GM19452 (cell line): ENCODE data around the gene BRCA2.

ENCODE experiments used
- ATAC-seq: cut with Tn5 transposase; IDR thresholded peaks from one replicate; pipeline ENCODE4 v1.9.1; 2021; ENCODE audit not compliant: unreplicated experiment

BRCA2 gene

GRCh38 chr13:32315238-32316027 lies at the start of gene BRCA2, which contains the start of gene ZAR1L:
Gene BRCA2 (plus strand): TSS chr13:32315508. CDS start chr13:32316461, 953 bp downstream.
Gene ZAR1L (minus strand): TSS chr13:32315363. CDS start chr13:32311925, 3,438 bp downstream.
- peak; percentile 93 for ATAC-seq

GRCh38 chr13:32265726-32266125 lies 49.6 kb upstream of the BRCA2 start:
- no peak for ATAC-seq

GRCh38 chr13:32266130-32266529 lies 49.2 kb upstream of the BRCA2 start:
- no peak for ATAC-seq

GRCh38 chr13:32267836-32268439 lies 47.4 kb upstream of the BRCA2 start:
- peak; percentile 83 for ATAC-seq

- no peak for ATAC-seq
Measured at GRCh38 chr13:32272021-32272683, 43.2 kb upstream of the BRCA2 start.

GRCh38 chr13:32277839-32278238 lies 37.5 kb upstream of the BRCA2 start:
- no peak for ATAC-seq

- ATAC-seq: no peak
Measured at GRCh38 chr13:32278426-32278825, 36.9 kb upstream of the BRCA2 start.

- no peak for ATAC-seq
Measured at GRCh38 chr13:32281096-32281495, 34.2 kb upstream of the BRCA2 start.

GRCh38 chr13:32282096-32282711 lies 33.1 kb upstream of the BRCA2 start:
- no peak for ATAC-seq

- ATAC-seq: no peak
Measured at GRCh38 chr13:32284927-32285632, 30.2 kb upstream of the BRCA2 start.

- ATAC-seq: no peak
Measured at GRCh38 chr13:32285633-32285965, 29.7 kb upstream of the BRCA2 start.

GRCh38 chr13:32297206-32297605 lies 18.1 kb upstream of the BRCA2 start:
- ATAC-seq: no peak

GRCh38 chr13:32298695-32299094 lies 16.6 kb upstream of the BRCA2 start:
- ATAC-seq: no peak

GRCh38 chr13:32299893-32300292 lies 15.4 kb upstream of the BRCA2 start:
- no peak for ATAC-seq

GRCh38 chr13:32300406-32300805 lies 14.9 kb upstream of the BRCA2 start:
- no peak for ATAC-seq

- ATAC-seq: no peak
Measured at GRCh38 chr13:32300920-32301319, 14.4 kb upstream of the BRCA2 start.

- no peak for ATAC-seq
Measured at GRCh38 chr13:32302461-32302860, 12.8 kb upstream of the BRCA2 start.

GRCh38 chr13:32305646-32306045 lies 9.7 kb upstream of the BRCA2 start:
- no peak for ATAC-seq

- peak; percentile 17 for ATAC-seq
Measured at GRCh38 chr13:32309312-32310133, 5.8 kb upstream of the BRCA2 start.

GRCh38 chr13:32310134-32310706 lies 5.1 kb upstream of the BRCA2 start:
- peak; percentile 56 for ATAC-seq
